SK-N-SH treated with all-trans-retinoic acid at 6 μM for 48 hours (cell line): Measurements from ENCODE around the gene NEB.

Experiments used
- ARNTL ChIP-seq: fragments of 450-650 bp; formaldehyde crosslinking; IDR thresholded peaks from 2 replicates; pipeline ENCODE4 v1.5.0; 2020; ENCODE audit warnings: low read depth, mild to moderate bottlenecking, moderate library complexity, borderline replicate concordance
- BACH2 ChIP-seq: fragments of 250-450 bp; sonication (Bioruptor Pico); IDR thresholded peaks from 2 replicates; pipeline ENCODE4 v1.9.0; 2021; ENCODE audit warnings: mild to moderate bottlenecking, borderline replicate concordance
- CSDC2 ChIP-seq: fragments of 250-450 bp; sonication (Bioruptor Pico); IDR thresholded peaks from 2 replicates; pipeline ENCODE4 v1.5.0; 2020; ENCODE audit warnings: mild to moderate bottlenecking, moderate library complexity
- ESRRG ChIP-seq: fragments of 250-450 bp; sonication (Bioruptor Pico); IDR thresholded peaks from 2 replicates; pipeline ENCODE4 v1.6.1; 2021; ENCODE audit warnings: mild to moderate bottlenecking
- RARB ChIP-seq: fragments of 250-450 bp; sonication (Bioruptor Pico); IDR thresholded peaks from 2 replicates; pipeline ENCODE4 v1.8.0; 2021; ENCODE audit warnings: mild to moderate bottlenecking, moderate library complexity
- SNAI2 ChIP-seq: fragments of 250-450 bp; sonication (Bioruptor Pico); IDR thresholded peaks from 2 replicates; pipeline ENCODE4 v1.5.0; 2020; ENCODE audit warnings: mild to moderate bottlenecking, moderate library complexity
- TOX ChIP-seq: fragments of 250-450 bp; sonication (Bioruptor Pico); IDR thresholded peaks from 2 replicates; pipeline ENCODE4 v1.8.0; 2021; ENCODE audit warnings: mild to moderate bottlenecking, moderate library complexity, borderline replicate concordance
- ZC3H10 ChIP-seq: fragments of 250-450 bp; sonication (Bioruptor Pico); IDR thresholded peaks from 2 replicates; pipeline ENCODE4 v1.5.1; 2021; ENCODE audit warnings: mild to moderate bottlenecking, moderate library complexity
- ZFP3 ChIP-seq: fragments of 250-450 bp; sonication (Bioruptor Pico); IDR thresholded peaks from 2 replicates; pipeline ENCODE4 v1.5.0; 2020; ENCODE audit warnings: mild to moderate bottlenecking, moderate library complexity
- TF ChIP-seq, protein P1 (sequence below): fragments of 250-450 bp; sonication (Bioruptor Pico); IDR thresholded peaks from 2 replicates; pipeline ENCODE4 v1.8.0; 2020; ENCODE audit warnings: mild to moderate bottlenecking, moderate library complexity, borderline replicate concordance
- TF ChIP-seq, protein P2 (sequence below): fragments of 250-450 bp; sonication (Bioruptor Pico); IDR thresholded peaks from 2 replicates; pipeline ENCODE4 v1.5.1; 2020; ENCODE audit warnings: low read depth, mild to moderate bottlenecking, moderate library complexity

DNA sequence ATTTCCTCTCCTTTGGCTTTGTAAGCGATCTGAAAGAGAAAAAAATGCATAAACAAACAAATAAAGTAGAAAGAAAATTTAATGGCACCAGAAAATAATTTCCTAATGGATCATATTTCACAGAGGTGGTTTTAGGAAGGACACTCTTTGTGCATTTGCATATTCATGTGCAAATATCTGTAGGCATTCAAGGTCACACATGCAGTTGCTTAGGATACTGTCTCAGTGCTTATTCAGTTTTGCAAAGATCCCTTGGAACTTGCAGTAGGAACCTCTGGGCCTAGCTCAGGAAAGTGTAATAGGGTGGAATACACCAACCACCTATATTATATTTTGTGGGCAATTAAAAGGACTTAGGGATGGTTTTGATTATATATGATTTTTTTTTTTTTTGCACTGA, 54.3 kb downstream of the NEB start:
- TF ChIP-seq ARNTL (CRISPR knock-in tag) (no peak), ESRRG (no peak), RARB (no peak), TOX (CRISPR knock-in tag) (no peak), ZC3H10 (no peak), ZFP3 (CRISPR knock-in tag) (no peak), SNAI2 (no peak), BACH2 (no peak), CSDC2 (no peak)
- TF ChIP-seq, protein P1, sequence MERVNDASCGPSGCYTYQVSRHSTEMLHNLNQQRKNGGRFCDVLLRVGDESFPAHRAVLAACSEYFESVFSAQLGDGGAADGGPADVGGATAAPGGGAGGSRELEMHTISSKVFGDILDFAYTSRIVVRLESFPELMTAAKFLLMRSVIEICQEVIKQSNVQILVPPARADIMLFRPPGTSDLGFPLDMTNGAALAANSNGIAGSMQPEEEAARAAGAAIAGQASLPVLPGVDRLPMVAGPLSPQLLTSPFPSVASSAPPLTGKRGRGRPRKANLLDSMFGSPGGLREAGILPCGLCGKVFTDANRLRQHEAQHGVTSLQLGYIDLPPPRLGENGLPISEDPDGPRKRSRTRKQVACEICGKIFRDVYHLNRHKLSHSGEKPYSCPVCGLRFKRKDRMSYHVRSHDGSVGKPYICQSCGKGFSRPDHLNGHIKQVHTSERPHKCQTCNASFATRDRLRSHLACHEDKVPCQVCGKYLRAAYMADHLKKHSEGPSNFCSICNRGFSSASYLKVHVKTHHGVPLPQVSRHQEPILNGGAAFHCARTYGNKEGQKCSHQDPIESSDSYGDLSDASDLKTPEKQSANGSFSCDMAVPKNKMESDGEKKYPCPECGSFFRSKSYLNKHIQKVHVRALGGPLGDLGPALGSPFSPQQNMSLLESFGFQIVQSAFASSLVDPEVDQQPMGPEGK (CRISPR knock-in tag), result no peak
- TF ChIP-seq, protein P2, sequence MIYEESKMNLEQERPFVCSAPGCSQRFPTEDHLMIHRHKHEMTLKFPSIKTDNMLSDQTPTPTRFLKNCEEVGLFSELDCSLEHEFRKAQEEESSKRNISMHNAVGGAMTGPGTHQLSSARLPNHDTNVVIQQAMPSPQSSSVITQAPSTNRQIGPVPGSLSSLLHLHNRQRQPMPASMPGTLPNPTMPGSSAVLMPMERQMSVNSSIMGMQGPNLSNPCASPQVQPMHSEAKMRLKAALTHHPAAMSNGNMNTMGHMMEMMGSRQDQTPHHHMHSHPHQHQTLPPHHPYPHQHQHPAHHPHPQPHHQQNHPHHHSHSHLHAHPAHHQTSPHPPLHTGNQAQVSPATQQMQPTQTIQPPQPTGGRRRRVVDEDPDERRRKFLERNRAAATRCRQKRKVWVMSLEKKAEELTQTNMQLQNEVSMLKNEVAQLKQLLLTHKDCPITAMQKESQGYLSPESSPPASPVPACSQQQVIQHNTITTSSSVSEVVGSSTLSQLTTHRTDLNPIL, result no peak
